Prostate gland (tissue), 2 donors: ENCODE measurements around the gene GABBR2. TPM values are rescaled to one million over a fixed set of nuclear protein-coding genes. Genes with fewer than 3 reads are reported as not detected.
"Not testable (repeated sequence)": the region's sequence is repeated elsewhere in the genome, so short reads cannot be mapped to it uniquely, and the experiment has no call there.

ENCODE experiments used
- DNase-seq: peaks from one replicate; pipeline ENCODE4 v3.0.0-alpha.2; 2019; ENCODE audit warnings: low spot score
- H3K27ac ChIP-seq, 2 donors: fragments of 200-600 bp; sonication (generic); 2 replicates each; pipeline ENCODE4 v1.5.1; 2017 to 2019
- H3K27me3 ChIP-seq: fragments of 200-600 bp; sonication (generic); replicated peaks from 2 replicates; pipeline ENCODE4 v1.5.1; 2019; ENCODE audit not compliant: insufficient read depth
- H3K36me3 ChIP-seq, 2 donors: fragments of 200-600 bp; sonication (generic); 1 replicate in 1 of 2; 2 replicates in 1 of 2; pipeline versions ENCODE4 v1.5.1 to v1.8.1; 2017 to 2019
- H3K4me1 ChIP-seq: fragments of 200-600 bp; sonication (generic); replicated peaks from 2 replicates; pipeline ENCODE4 v1.5.1; 2019
- H3K4me3 ChIP-seq, 2 donors: fragments of 200-600 bp; sonication (generic); 2 replicates each; pipeline ENCODE4 v1.5.1; 2017 to 2019
- H3K9me3 ChIP-seq: fragments of 200-600 bp; sonication (generic); 2 replicates; pipeline ENCODE4 v1.5.1; 2017
- POLR2A ChIP-seq: fragments of 450-650 bp; IDR thresholded peaks from one replicate; pipeline ENCODE4 v1.6.1; 2016; ENCODE audit warnings: antibody characterized with exemption, mild to moderate bottlenecking
- POLR2AphosphoS5 ChIP-seq: sonication (generic); formaldehyde crosslinking; IDR thresholded peaks from one replicate; pipeline ENCODE4 v1.6.1; 2017; ENCODE audit warnings: antibody characterized with exemption
- WGBS: methylation state at CpG from one replicate; pipeline ENCODE4 v1.1.5; 2018; 5-methylcytosine and 5-hydroxymethylcytosine counted together
- intact Hi-C: fragments of 100-400 bp; cut with DNase I; formaldehyde crosslinking; loops from one replicate; pipeline ENCODE4 v1.14.2; 2022
- total RNA-seq, 2 donors: library from RNA; depleted of rRNA; stranded (reverse); fragments of >200 nt; gene quantifications; one replicate each; pipeline ENCODE4 v1.1.0, GENCODE V29; 2016
- TF ChIP-seq, protein P1 (sequence below), 4 experiments: fragments of 200-600 bp in 2 of 4; fragments of 450-650 bp in 2 of 4; sonication (generic) in 2 of 4; IDR thresholded peaks; 1 replicate in 3 of 4; 2 replicates in 1 of 4; pipeline ENCODE4 v1.5.1; 2016 to 2019; ENCODE audit warnings: antibody characterized with exemption in 4 of 4, mild to moderate bottlenecking in 2 of 4, moderate library complexity in 2 of 4

GABBR2 gene
- total RNA-seq, 2 donors from 2014 or later: 0.97 TPM; not detected in 1

DNA sequence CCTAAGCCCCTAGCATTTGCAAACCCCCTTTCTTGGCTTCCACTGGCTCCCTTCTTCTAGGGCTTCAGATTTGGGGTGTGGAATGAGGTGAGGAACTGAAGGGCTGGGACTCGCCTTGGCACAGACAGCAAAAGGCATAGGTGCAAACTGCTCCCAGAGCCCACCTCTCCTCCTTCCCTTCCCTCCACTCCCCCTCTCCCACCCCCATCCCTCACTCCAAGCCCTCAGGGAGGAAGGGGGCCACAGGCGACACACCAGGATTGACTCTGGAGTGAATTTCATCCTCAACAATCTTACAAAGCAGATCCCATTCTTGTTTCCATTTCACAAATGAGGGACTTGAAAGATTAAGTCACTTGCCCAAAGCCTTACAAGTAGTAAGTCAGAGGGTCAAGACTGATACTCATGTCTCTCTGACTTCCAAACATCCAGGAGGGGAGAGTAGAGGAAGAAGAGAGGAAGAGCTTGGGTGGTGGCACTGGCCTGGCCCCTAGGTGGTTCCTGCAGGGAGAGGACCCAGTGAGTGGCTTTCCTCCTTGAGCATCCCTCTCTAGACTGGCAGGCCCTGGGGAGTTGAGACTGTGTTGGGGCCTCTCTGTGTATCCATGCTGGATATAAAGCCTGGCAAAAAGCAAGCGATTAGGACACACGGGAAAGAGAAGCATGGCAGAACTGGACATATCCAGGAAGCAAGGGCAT is 193.1 kb downstream of the GABBR2 start:
- H3K9me3 ChIP-seq: no peaks in the 10 kb centered on the region
- 82% methylated on average over 4 of the region's 4 CpGs for WGBS
- no peak for DNase-seq

DNA sequence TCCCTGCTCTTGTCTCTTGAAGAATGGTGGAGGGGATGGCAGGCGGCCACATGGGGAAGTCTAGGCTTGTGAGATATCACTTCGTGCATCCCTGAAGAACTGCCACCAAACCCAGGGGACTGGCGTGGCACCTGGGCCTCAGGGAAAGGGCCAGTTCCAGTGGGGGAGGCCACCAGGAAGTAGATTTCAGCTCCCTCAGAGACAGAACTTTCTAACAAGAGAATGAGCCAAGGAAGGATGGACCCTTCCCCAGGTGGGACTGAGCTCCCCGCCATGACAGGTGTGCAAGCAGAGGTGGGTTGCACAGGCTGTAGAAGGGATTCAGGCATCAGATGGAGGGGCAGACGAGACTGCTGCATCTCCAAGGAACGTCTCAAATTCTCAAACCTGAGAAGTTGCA is 193.9 kb downstream of the GABBR2 start:
- Histone ChIP-seq H3K4me1 (no peaks in the 10 kb centered on the region), H3K27me3 (no peaks in the 10 kb centered on the region), H3K9me3 (no peaks in the 10 kb centered on the region), H3K4me3 (no peak overlapping the region), H3K36me3 (no peaks in the 10 kb centered on the region), H3K27ac (no peak overlapping the region)
- WGBS: 82% methylated on average over 6 of the region's 6 CpGs
- intact Hi-C loops: no loop called here
- DNase-seq: no peak
- no peak for TF ChIP-seq POLR2A
- no peak for TF ChIP-seq POLR2AphosphoS5
- TF ChIP-seq, protein P1, sequence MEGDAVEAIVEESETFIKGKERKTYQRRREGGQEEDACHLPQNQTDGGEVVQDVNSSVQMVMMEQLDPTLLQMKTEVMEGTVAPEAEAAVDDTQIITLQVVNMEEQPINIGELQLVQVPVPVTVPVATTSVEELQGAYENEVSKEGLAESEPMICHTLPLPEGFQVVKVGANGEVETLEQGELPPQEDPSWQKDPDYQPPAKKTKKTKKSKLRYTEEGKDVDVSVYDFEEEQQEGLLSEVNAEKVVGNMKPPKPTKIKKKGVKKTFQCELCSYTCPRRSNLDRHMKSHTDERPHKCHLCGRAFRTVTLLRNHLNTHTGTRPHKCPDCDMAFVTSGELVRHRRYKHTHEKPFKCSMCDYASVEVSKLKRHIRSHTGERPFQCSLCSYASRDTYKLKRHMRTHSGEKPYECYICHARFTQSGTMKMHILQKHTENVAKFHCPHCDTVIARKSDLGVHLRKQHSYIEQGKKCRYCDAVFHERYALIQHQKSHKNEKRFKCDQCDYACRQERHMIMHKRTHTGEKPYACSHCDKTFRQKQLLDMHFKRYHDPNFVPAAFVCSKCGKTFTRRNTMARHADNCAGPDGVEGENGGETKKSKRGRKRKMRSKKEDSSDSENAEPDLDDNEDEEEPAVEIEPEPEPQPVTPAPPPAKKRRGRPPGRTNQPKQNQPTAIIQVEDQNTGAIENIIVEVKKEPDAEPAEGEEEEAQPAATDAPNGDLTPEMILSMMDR (IDR thresholded peaks at IDR 0.05): no peak

More for the DNA sequence above, 193.1 kb downstream of the GABBR2 start:
- TF ChIP-seq POLR2AphosphoS5 (no peak), POLR2A (no peak)
- TF ChIP-seq, protein P1 (IDR thresholded peaks at IDR 0.05): no peak
- intact Hi-C loops: no loop called here
- Histone ChIP-seq H3K4me3 (no peak overlapping the region), H3K36me3 (no peaks in the 10 kb centered on the region), H3K27me3 (no peaks in the 10 kb centered on the region), H3K27ac (no peak overlapping the region), H3K4me1 (no peaks in the 10 kb centered on the region)

DNA sequence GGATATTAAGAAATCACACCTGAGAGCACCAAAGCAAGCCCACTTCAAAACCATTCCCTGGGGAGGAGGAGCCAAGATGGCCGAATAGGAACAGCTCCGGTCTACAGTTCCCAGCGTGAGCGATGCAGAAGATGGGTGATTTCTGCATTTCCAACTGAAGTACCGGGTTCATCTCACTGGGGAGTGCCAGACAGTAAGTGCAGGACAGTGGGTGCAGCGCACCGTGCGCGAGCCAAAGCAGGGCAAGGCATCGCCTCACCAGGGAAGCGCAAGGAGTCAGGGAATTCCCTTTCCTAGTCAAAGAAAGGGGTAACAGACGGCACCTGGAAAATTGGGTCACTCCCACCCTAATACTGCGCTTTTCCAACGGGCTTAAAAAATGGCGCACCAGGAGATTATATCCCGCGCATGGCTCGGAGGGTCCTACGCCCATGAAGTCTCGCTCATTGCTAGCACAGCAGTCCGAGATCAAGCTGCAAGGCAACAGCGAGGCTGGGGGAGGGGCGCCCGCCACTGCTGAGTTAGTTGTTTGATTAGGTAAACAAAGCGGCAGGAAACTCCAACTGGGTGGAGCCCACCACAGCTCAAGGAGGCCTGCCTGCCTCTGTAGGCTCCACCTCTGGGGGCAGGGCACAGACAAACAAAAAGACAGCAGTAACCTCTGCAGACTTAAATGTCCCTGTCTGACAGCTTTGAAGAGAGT is 200.4 kb downstream of the GABBR2 start:
- intact Hi-C loops: not testable (repeated sequence)

DNA sequence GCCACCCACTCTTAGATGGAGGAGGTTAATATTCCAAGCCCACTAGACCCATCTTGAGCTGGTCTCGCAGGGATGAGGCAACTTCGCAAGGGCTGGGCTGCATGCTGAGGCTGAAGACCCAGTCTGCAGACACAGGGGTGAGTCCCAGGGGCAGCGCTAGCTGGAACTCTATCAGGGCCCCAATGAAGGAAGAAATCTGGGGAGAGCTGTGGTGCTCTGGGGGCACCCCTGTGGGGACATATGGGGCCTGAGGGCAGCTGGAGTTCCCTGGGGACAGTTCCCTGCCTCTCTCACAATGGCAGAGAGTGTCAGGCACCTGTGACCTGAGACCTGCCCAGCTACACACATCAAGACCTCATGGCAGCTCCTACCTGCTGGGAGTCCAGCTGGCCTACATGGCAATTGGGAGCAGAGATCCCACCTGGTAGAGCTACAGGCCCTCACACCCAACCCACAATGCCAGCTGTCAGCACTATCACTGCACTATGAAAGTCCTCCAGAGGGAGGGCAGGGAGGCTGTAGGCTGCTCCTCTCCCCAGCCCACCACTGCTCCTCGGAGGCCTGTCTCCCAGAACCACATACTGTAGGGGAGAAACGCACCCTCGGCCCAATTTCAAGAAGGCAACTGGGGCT is 202.2 kb downstream of the GABBR2 start:
- TF ChIP-seq, protein P1 (IDR thresholded peaks at IDR 0.05): no peak
- no peak for TF ChIP-seq POLR2AphosphoS5
- TF ChIP-seq POLR2A: no peak
- Histone ChIP-seq H3K36me3 (no peaks in the 10 kb centered on the region), H3K9me3 (no peaks in the 10 kb centered on the region), H3K4me3 (no peak overlapping the region), H3K27me3 (no peaks in the 10 kb centered on the region), H3K27ac (no peak overlapping the region), H3K4me1 (no peaks in the 10 kb centered on the region)
- WGBS: 91% methylated on average over 6 of the region's 6 CpGs
- DNase-seq: no peak
- intact Hi-C loops: no loop called here

More for the DNA sequence above, 200.4 kb downstream of the GABBR2 start:
- not testable (repeated sequence) for H3K36me3 ChIP-seq, H3K27ac ChIP-seq, H3K9me3 ChIP-seq, H3K4me1 ChIP-seq, DNase-seq, H3K27me3 ChIP-seq, H3K4me3 ChIP-seq
- 79% methylated on average over 25 of the region's 25 CpGs for WGBS

DNA sequence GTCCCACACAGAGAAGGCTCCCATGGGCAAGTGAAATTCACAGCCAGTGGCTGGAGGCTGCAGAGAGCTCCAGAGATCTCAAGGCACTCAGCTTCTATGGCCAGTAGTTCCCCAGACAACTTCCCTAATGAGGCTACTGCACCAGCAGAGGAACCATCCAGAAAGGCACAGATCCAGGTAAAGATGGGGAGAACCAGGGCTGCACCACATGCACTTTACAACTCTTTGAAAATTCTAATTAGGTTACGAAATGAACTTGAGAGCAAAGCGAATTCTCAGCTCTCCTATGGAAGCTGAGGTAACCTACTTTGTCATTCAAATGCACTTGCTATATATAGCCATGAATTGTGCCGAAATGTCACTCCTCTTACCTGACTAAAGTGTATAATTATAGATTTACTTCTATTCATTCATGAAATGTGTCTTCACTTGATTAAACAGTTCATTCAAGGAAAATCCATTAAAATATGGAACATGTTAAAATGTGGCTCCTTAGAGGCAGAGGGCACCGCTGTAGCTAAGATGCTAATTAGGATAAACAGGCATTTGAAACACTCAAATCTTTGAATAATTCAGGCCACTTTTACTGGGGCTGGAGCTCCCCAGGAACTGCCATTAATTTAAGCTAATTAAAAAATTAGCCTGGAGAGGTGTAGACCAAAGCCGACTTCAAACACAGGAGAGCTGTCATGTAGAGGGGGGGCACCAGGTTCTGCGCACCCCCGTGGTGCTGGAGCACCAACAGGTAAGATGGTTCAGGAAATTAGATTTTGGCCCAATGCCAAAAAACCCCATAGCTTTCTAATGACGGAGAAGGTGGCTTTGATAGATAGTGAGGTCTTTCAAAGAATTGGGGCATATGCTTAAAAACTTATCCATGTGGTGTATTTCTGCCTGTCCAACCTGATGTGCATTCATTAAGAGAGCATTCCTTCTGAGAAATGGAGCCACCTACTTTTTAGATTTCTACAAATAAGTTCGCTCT is 204.1 kb downstream of the GABBR2 start:
- 61% methylated on average over 9 of the region's 9 CpGs for WGBS
- intact Hi-C loops: no loop called here
- no peak for DNase-seq
- no peaks in the 10 kb centered on the region for H3K27me3 ChIP-seq
- H3K4me3 ChIP-seq: no peak overlapping the region
- H3K4me1 ChIP-seq: no peaks in the 10 kb centered on the region
- TF ChIP-seq POLR2A (no peak), POLR2AphosphoS5 (no peak)
- TF ChIP-seq, protein P1 (IDR thresholded peaks at IDR 0.05): no peak
- H3K9me3 ChIP-seq: no peaks in the 10 kb centered on the region
- no peaks in the 10 kb centered on the region for H3K36me3 ChIP-seq
- no peak overlapping the region for H3K27ac ChIP-seq
